ENCODE data around the gene ST3GAL2. TPM values are rescaled to one million over a fixed set of nuclear protein-coding genes. Genes with fewer than 3 reads are reported as not detected.

ST3GAL2 gene
- total and polyA plus RNA-seq, 8 donors = 3.5 to 16.2 (median 4.6) TPM

- Histone ChIP-seq H3K9me3 (no peaks in the 10 kb centered on the region), H3K27ac (no peak overlapping the region), H3K4me1 (peaks cover 0 to 4% (median 4%) of the 10 kb centered on the region in 3 donors), H3K36me3 (peaks cover 0 to 16% (median 0%) of the 10 kb centered on the region in 3 donors), H3K4me3 (no peak overlapping the region), H3K27me3 (no peaks in the 10 kb centered on the region)
- intact Hi-C loops (cut with DNase I) = loop anchor here in 1 of 3 donors (10.0 kb wide), 1 partner anchor 279 kb away; no protein-coding TSS in a partner anchor
- no peak for DNase-seq
- TF ChIP-seq CTCF (IDR thresholded peaks at IDR 0.05) = no peak
- FAIRE-seq = no peak
- WGBS, 2 donors = 93 to 94% methylated on average over 16 of the region's 16 CpGs
- ATAC-seq = peak in 1 of 4 donors; percentile 11
Measured at GRCh38 chr16:70375636-70376611, 63.0 kb downstream of the ST3GAL2 start.

- H3K36me3 ChIP-seq = peaks cover 0 to 28% (median 0%) of the 10 kb centered on the region in 3 donors
- no peak for FAIRE-seq
Measured at GRCh38 chr16:70374213-70374612, 64.7 kb downstream of the ST3GAL2 start.

GRCh38 chr16:70372921-70373728, 65.8 kb downstream of the ST3GAL2 start:
- TF ChIP-seq CTCF (IDR thresholded peaks at IDR 0.05) = no peak
- intact Hi-C loops (cut with DNase I) = loop anchor here in 1 of 3 donors (10.0 kb wide), 1 partner anchor 282 kb away; no protein-coding TSS in a partner anchor
- Histone ChIP-seq H3K36me3 (peaks cover 0 to 34% (median 0%) of the 10 kb centered on the region in 3 donors), H3K27me3 (no peaks in the 10 kb centered on the region), H3K27ac (no peak overlapping the region), H3K4me1 (peaks cover 0 to 4% (median 0%) of the 10 kb centered on the region in 3 donors), H3K4me3 (no peak overlapping the region), H3K9me3 (no peaks in the 10 kb centered on the region)
- ATAC-seq = no peak
- FAIRE-seq = no peak
- 95 to 97% methylated on average over 22 of the region's 22 CpGs for WGBS, 2 donors
- DNase-seq = no peak

More at GRCh38 chr16:70374213-70374612, 64.7 kb downstream of the ST3GAL2 start:
- Histone ChIP-seq H3K27me3 (no peaks in the 10 kb centered on the region), H3K27ac (no peak overlapping the region), H3K4me3 (no peak overlapping the region), H3K4me1 (peaks cover 0 to 4% (median 0%) of the 10 kb centered on the region in 3 donors), H3K9me3 (no peaks in the 10 kb centered on the region)
- intact Hi-C loops (cut with DNase I) = loop anchor here in 1 of 3 donors (10.0 kb wide), 1 partner anchor 281 kb away; no protein-coding TSS in a partner anchor
- ATAC-seq (no peak), DNase-seq (peak in 1 of 6 donors; percentile 5)
- TF ChIP-seq CTCF (IDR thresholded peaks at IDR 0.05) = no peak
- 98 to 99% methylated on average over 8 of the region's 8 CpGs for WGBS, 2 donors

GRCh38 chr16:70370924-70371323, 68.0 kb downstream of the ST3GAL2 start:
- peak in 1 of 6 donors; percentile 4 for DNase-seq
- H3K27ac ChIP-seq = no peak overlapping the region
- ATAC-seq = no peak
- H3K4me1 ChIP-seq = peaks cover 0 to 4% (median 0%) of the 10 kb centered on the region in 3 donors
- no peak overlapping the region for H3K4me3 ChIP-seq
- no peak for TF ChIP-seq CTCF (IDR thresholded peaks at IDR 0.05)
- no peaks in the 10 kb centered on the region for H3K27me3 ChIP-seq
- no peak for FAIRE-seq
- intact Hi-C loops (cut with DNase I) = loop anchor here in 1 of 3 donors (10.0 kb wide), 1 partner anchor 284 kb away; no protein-coding TSS in a partner anchor
- H3K9me3 ChIP-seq = no peaks in the 10 kb centered on the region
- H3K36me3 ChIP-seq = peaks cover 0 to 29% (median 0%) of the 10 kb centered on the region in 3 donors
- WGBS, 2 donors = 92 to 99% methylated on average over 10 of the region's 10 CpGs
